Hematopoietic multipotent progenitor cell treated with erythropoietin and hydrocortisone succinate and interleukin-3 and kit ligand, for 8 days (in vitro differentiated cells): ENCODE results near the gene FLT4.
A peak's percentile ranks its signal among the peaks of the same experiment; 100 is the strongest.

ENCODE experiments used
- DNase-seq: peaks from one replicate; pipeline ENCODE4 v3.0.0-alpha.2; 2015

Gene FLT4

DNA sequence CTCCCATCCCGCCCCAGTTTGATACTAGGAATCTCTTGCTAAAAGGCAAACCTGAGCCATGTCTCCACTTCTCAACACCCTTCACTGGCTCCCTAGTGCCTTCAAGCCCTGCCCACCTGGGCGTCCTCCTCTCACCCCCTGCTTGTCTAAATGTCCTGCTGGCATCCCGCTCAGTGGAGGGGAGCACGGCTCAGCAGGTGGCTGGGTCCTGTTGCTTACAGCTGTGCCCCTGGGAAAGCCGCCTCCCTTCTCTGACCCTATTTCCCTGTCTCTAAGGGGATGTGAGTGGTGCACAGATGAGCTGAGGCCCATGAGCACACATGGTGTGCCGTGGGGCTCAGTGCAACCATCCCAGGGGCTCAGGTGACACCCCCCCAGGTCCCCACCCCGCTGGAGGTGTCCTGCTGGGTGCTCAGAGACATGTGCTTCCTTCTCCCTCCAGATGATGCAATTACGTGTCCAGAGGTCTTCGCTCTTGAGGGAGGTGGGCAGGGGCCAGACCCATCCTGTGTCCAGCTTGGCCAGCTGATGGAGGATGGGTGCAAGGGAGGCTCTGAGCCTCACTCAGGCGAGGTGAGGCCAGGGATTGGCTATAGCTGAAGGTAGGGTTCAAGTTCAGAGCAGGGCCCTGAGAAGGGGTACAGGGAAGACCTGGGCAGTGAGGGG, 24.1 kb downstream of the FLT4 start:
- no peak for DNase-seq

DNA sequence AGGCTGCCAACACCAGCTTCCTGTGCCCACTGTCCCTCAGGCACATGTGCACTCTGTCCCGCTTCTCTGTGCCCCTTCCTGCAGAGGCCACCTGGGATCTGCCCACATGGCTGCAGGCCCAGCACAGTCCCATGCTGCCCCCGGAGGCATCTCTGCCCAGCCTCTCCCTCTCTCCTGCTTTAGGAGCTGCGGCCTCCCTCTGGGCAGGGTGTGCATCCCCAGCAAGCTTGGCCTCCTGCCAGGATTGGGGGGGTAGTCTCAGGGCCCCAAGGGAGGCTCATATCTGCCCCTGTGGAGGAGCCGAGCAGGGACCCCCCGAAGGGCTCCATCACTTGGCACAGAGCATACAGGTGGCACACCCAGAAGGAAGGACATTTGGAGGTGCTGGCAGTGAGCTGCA, 24.8 kb downstream of the FLT4 start:
- DNase-seq = no peak

DNA sequence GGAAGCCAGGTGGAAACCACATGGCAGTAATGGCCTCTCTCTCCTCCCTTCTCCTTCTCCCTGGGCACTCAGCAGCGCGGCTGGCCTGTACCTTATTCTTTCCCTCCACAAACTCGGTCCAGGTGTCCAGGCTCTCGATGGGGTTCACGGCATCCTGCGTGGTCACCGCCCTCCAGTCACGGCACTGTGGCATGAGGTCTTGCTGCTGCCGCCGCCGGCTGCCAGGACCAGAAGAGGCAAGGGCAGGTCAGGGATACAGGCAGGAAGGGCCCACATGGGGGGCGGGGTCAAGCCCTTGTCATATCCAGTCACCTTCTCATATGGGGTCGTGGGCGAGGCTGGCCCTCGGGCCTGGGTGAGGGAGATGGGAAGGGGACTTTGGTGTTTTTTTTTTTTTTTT, 25.6 kb downstream of the FLT4 start:
- DNase-seq = no peak

DNA sequence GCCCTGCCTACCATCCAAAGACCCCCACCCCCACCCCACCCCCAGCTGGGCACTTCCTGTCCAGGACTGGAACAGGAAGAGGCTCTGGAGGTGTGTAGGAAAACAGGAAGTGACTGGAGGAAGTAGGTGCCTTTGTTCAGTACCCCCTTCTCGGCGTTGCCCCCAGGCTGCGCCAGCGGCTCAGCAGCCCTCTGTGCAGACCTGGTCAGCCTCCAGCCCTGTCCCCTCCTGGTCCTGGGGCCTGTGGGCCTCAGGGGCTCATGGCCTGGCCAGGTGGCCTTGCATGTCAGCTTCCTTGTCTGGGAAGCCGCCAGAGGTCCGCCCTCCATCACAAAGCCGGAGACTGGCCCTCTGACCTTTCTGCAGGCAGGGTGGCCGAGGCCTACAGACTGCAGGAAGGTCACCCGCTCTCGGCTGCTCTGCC, 26.0 kb downstream of the FLT4 start:
- DNase-seq = no peak

DNA sequence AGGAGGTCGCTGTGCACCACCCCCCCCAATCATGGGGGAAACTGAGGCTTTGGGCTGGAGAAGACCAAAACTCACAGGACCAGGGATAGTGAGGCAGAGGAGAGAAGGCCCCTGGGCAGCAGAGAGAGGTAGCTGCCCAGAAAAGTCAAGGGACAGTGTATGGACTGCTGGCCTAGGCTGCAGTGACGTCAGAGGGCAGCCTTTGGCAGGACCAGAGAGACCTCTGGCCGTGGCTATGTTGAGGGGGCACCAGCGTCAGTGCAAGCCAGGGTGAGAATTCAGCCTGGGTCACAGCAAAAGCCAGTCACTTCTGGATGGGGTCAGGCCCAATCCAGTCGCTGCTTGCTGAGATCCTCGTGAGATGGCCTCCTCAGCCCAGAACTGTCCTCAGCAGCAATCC, 26.5 kb downstream of the FLT4 start:
- DNase-seq = no peak

DNA sequence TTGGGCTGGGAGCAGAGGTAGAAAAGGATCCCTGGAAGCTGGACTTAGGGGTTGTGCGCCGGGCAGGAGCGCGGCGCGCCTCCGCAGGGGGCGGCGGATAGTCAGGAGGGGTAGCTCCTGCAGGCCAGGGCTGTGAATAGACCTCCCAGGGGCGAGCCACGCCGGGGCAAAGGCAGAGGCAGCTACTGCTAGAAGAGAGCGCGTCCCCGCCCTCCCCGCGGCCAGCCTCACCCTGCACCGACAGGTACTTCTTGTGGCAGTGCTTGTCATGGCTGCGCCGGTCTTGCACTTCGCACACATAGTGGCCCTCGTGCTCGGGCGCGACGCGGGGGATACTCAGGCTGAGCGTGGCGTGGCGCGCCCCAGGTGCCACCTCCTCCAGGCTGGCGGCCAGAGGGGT, 28.1 kb downstream of the FLT4 start:
- DNase-seq = no peak

DNA sequence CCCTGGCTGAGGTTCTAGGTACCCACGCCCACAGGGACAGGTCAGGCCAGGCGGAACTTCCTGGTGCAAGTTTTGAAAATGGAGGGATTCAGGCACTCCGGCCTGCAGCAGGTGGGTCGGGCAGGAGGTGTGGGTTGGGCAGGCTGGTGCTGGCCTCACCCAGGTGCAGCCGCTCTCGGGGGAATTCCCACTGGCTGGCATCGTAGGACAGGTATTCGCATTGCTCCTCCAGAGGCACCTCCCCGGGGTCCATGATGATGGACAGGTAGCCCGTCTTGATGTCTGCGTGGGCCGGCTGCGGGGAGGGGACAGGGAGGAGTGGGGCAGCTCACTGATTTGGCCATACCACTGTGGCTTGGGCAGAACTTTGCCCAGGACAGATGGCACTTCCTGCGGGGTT, 29.4 kb downstream of the FLT4 start:
- no peak for DNase-seq

DNA sequence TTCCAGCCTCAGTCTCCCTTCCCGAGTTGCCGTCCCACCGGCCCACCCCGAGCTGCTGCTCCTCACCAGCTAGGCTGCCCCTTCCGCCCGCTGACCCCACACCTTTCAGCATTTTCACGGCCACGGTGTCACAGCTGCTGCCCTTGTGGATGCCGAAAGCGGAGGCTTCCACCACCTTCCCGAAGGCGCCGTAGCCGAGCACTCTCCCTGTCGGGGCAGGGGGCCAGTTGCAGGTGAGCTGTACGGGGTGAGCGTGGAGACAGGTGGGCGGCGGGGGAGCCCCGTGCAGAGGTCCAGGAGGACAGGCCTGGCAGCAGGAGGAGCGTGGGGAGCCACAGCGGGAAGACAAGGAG, 29.9 kb downstream of the FLT4 start:
- DNase-seq = no peak

DNA sequence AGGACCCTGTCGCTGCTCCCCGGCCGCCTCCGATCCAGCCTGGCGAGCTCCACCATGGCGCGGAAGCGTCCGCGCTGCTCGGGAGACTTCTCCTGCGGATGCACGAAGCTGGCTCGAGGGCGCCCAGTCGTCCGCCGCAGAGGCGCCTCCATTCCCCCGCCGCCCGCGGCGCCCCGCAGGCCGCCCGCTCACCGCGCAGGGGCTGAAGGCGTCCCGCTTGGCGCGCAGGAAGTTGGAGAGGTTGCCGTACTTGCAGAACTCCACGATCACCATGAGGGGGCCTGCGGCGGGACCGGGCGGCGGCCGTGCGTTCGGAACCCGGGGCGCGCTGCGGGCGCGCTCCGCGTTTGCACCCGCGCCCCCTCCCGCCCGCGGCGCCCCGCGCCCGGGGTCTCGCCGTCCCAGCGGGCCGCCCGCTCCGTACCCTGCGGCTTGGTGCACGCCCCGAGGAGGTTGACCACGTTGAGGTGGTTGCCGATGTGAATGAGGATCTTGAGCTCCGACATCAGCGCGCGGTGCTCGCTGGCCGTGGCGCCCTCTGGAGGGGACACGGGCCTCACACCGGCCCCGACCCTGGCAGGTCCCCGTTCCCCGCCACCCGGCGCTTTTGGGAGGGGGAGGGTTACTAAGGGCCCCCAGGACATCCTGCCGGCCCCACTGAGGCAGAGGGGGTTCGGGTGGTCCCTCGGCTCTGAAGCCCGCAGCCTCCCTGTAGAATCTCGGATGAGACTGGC, 30.4 kb downstream of the FLT4 start:
- DNase-seq = peak; percentile 57

DNA sequence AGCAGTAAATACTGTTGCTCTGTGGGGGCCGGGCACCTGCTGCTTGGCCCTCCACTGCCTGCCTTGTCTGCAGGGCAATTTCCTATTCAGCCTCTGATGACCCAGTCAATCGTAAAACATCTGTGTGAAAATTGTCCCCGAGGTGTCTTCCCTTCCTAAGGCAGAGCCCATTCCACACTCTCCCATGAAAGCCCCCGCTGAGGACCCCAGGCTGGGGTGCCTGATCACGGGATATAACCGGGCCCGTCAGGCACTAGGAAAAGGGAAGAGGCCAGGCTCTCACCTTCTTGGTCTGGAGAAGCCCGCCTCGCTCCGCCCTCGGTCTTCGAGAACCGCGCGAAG, 30.9 kb downstream of the FLT4 start:
- DNase-seq = no peak

DNA sequence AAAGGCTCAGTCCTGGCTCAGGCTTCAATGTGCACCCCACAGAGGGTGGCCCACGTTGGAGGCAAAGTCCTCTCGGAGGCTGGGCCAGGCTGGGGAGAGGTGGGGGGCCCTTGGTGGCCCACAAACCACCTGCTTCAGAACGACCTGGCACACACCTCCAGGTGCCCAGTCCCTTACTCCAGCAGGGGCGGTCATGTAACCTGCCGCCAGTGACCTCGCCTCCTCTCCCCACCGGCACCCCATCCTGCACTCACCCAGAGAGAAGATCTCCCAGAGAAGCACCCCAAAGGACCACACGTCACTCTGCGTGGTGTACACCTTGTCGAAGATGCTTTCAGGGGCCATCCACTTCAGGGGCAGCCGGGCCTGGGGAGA, 35.6 kb downstream of the FLT4 start:
- DNase-seq = no peak

DNA sequence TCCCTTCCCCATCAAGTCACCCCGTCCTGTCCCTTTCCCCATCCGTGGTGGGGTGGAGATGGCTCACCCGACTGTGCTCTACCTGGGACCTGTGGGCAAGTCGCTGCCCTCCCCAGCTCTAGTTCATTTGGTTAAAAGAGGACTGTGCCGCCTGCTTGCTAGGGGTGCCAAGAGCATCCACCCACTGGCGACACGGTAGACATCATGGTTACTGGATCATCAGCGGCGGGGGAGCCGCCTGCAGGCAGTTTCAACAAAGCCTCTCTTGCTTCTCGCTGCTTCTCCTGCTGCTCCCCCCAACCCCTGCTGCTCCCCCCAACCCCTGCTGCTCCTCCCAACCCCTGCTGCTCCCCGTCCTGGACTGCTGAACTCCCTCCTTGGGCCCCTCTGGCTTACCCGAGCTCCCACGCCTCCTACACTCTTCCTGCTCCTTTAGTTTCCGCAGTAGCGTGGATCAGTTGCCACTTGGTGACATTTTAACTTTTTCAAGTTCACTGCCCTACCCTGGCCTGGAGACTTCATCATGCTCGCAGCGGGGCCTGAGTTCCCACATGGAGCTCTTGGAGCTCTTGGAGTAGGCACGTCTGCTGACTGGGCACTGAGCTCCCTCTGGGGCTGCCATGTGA, 36.1 kb downstream of the FLT4 start:
- no peak for DNase-seq

DNA sequence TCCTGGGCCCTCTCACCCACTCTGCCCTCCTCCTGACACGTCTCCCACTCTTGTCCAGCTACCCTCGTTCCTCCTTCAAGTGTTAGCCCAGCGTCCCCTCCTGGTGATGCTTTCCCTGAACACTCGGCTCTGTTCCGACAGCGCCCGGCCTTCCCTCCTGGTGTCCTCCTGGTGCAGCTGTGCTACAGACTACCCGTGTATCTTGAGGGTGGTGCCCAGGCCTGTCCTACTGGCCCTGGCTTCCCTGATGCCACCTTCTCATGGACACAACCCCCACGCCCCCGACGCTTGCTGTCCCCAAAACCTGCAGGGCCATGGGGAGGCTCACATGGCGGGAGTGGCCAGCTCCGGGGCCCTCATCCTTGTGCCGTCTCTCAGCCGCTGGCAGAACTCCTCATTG, 36.7 kb downstream of the FLT4 start:
- DNase-seq = no peak

DNA sequence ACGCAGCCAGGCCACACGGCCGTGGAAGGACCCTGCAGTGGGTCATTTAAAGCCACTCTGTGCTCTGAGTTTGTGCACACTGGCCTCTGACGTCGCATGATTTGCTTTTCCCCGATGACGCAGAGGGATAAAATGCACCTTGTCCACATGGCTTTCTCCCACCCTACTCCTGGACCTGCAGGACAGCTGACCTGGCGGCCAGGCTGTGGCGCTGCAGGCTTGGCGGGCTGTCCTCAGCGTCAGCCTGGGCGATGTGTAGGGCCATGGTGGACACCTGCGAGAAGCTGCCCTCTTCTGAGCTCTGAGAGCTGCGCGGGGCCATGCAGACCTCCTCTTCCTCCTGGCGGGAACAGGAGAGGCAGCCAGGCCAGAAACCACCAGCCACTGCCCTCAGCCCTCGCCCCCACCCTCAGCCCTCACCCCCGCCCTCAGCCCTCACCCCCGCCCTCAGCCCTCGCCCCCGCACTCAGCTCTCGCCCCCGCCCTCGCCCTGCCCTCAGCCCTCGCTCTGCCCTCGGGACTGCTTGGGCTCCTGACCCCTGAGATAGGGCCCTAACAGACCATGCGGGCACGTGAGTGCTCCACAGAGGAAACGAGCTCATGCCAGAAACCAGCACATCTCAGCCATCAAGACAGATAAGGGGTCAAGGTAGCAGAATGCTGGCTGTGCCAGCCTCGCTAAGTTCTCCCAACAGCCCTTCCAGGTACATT, 38.1 kb downstream of the FLT4 start:
- DNase-seq = peak; percentile 60

DNA sequence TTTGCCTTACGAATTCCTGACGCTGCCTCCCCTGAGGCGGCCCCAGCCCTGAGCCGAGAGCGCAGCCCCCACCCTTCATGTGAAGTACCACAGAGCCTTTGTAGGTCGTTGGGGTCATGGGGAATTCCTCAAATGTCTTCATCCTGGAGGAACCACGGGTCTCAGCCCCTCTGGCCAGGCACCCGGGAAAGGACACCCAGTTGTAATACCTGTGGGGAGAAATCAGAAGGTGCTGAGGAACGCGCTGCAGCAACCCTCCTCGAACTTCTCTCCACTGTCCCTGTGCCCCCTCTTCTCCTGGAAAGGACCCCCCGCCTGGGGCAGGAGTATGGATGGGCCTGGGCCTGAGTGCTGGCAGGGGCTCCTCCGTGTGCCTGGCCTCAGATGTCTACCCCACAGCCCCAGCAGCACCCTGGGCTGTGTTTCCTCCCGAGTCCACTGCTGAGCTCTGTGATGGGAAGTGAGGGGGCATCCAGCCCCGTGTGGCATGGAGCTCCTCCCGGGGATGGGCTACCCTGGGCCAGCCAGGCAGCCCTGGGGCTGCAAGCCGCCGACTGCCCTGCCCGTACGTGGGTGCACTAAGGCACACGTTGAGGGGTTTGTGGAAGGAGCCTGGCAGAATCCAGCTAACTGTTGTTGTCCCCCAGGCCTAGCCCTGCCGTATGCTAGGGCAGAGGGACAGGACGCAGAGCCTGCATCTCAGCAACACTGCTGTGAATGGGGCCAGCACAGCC, 39.4 kb downstream of the FLT4 start:
- DNase-seq = no peak

DNA sequence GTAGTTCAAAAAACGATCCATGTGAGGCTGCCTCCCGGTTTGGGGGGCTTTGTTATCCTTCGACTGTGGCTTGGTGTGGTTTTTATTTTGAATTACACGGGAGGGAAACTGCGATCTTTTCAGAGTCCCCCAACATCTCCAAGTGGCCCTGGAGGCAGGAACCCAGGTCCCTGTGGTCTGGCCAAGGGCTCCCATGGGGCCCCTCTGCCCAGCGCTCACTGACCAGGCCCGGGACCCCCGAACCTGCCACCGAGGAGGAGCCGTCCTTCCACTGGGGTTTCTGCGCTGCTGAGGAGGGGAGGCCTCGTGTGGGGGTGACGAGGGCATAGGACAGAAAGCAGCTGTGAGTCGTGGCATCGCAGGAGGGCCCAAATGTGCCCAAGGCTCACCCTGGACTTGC, 40.0 kb downstream of the FLT4 start:
- DNase-seq = no peak

DNA sequence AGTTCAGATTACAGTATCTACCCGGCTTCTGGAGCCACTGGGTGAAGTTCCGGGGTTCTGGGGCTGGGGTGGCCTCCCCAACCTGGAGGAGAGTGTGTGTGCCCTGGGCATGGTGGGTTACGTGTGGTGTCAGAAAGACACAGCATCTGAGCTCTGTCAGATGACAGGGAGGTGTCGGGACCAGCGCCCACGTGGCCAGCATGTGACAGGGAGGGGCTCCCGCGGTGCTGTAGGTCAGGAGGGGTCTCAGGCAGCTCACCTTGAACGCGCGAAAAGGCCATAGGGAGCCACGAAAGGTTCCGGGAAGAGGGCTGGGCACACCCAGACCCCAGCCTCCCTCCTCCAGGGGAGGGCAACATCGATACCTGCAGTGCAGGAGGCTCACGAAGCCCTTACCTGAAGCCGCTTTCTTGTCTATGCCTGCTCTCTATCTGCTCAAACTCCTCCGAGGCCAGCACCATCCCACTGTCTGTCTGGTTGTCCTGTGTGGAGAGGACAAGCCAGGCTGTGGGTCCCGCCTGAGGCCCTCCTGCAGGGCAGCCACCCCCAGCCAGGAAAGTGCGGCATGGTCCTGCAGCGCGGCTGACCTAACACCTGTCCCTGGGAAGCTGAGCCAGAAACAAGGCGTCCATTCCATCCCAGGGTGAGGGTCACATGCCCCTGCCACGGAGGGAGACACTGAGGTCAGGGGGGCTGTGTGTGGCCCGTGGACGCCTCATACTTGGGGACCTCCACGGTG, 40.7 kb downstream of the FLT4 start:
- DNase-seq = no peak

DNA sequence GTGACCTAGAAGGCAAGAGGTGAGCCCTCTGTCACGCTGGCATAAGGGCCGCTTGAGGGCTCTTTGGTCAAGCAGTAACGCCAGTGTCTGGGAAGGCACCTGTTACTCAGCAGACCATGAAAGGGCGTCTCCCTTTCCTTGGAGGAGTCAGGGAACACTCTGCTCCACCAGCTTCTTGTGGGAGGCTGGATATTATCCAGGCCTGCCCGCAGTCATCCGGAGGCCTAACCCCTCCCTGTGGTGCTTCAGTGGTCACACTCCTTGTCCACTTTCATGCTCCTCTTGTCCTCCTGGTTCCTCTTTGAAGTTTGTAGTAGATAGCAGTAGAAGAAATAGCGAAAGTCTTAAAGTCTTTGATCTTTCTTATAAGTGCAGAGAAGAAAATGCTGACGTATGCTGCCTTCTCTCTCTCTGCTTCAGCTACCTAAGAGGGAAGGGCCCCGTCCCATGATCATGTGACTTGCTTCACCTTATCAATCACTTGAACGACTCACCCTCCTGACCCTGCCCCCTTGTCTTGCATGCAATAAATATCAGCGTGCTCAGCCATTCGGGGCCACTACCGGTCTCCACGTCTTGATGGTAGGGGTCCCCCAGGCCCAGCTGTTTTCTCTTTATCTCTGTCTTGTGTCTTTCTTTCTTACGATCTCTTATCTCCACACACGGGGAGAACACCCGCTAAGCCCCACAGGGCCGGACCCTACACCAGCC, 41.4 kb downstream of the FLT4 start:
- DNase-seq = peak; percentile 48

DNA sequence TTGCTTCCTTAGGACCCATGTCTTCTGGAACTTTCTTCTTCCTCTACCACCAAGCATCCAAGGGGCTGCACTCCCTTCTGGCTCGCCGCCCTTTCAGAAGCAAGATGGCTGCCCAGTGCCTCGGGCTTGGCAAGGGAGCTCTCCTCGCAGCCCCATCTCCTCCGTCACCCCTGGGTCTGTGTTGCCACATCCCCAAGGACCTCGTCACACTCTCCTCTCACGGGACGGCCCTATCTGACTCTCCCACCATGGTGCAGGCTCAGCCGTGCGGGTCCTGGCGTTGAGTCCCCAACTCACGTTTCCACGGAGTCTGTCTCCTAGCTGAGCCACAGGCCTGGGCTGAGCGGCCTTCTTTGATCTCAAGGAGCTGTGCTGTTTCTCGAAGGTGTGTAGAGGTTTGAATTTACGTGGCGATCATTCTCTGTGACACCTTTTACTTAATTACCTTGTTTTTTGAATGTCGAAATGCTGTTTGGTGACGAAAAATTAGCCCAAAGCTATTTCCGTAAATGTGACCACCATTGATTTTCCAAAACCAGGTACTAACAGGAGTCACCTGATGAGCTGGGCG, 43.1 kb downstream of the FLT4 start:
- no peak for DNase-seq

DNA sequence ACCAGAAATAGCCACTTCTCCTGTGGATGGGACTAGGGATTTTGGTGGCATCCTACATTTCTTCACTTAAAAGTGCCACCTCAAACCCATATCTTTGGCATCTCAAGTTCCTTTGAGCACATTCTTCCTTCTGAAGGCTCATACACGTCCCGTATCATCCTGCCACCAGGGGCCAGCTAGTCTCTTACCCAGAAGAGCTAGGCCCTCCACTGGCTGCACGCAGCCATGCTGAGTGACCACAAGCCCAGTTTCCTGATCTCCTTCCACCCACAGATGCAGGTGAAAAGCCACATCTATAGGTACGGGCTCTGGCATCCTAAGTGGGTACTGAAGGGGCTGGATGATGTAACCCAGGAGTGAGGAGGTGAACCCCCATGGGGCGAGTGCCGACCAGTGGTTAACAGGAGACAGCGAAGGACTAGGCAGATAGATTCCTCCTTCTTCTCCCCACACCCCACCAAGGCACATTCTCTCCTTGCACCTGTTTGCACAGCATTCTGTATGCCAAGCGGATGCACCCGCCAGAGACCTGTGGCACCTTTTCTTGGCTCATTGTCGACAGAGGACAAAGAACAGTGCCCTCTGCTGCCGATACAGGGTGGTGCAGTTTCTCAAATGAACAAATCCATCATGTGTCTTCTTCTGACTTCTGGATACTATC, 43.7 kb downstream of the FLT4 start:
- DNase-seq = peak; percentile 86

DNA sequence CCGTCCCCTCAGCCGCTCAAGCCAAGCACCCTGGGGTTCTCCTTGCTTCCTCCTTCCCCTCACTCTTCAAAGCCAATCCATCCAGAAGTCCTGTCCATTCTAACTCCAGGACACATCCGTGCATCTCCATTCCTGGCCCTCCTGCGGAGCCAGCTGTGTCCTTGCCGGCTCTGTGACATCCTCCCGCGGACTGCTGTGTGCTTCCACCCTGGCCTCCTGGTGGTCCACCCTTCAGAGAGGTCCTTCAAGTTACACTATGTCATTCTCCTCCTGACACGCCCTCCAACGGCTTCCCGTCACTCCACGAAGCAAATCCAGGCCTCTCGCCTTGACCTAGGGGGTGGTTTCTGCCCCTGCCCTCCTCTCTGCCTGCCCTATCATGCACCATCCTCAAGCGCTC, 45.1 kb downstream of the FLT4 start:
- DNase-seq = no peak
